GM18502 (cell line): ENCODE results near the gene ITGAL.
"Not testable (repeated sequence)": the region's sequence is repeated elsewhere in the genome, so short reads cannot be mapped to it uniquely, and the experiment has no call there.

Experiments
- ATAC-seq: cut with Tn5 transposase; IDR thresholded peaks from one replicate; pipeline ENCODE4 v1.9.1; 2021; ENCODE audit warnings: mild to moderate bottlenecking; ENCODE audit not compliant: unreplicated experiment, poor library complexity

The ITGAL gene

DNA sequence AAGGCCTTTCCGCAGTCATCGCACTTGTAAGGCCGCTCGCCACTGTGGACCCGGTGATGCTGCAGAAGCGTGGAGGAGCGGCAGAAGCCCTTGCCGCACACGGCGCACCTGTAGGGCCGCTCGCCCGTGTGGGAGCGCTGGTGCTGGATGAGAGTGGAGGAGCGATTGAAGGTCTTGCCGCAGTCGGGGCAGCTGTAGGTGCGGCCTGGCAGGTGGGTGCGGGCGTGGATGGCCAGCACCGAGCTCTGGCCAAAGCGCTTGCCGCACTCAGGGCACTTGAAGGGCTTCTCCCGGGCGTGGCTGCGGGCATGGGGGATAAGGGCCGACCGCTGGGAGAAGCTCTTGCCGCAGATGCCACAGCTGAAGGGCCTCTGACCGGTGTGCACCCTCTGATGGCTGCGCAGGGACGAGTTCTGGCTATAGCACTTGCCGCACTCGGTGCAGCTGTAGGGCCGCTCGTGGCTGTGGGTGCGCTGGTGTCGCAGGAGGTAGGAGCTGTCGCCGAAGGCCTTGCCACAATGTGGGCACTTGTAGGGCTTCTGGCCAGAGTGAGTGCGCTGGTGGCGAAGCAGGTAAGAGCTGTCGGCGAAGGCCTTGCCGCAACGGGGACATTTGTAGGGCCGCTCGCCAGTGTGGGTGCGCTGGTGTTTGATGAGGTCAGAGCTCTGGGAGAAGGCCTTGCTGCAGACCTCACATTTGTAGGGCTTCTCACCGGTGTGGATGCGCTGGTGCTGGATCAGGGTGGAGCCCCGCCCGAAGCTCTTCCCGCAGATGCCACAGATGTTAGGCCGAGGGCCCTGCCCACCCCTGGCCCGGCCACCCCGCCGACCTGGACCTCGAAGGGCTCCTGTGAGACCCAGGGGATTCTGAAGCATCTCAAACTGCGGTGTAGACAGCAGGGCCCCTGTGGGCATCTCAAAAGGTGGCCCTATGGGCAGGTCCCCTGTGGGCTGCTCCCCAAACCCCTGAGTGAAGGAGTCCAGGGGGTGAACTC lies 52.3 kb downstream of the ITGAL start:
- no peak for ATAC-seq

- no peak for ATAC-seq
These were observed 53.2 kb downstream of the ITGAL start for GRCh38 chr16:30525844-30526136.

DNA sequence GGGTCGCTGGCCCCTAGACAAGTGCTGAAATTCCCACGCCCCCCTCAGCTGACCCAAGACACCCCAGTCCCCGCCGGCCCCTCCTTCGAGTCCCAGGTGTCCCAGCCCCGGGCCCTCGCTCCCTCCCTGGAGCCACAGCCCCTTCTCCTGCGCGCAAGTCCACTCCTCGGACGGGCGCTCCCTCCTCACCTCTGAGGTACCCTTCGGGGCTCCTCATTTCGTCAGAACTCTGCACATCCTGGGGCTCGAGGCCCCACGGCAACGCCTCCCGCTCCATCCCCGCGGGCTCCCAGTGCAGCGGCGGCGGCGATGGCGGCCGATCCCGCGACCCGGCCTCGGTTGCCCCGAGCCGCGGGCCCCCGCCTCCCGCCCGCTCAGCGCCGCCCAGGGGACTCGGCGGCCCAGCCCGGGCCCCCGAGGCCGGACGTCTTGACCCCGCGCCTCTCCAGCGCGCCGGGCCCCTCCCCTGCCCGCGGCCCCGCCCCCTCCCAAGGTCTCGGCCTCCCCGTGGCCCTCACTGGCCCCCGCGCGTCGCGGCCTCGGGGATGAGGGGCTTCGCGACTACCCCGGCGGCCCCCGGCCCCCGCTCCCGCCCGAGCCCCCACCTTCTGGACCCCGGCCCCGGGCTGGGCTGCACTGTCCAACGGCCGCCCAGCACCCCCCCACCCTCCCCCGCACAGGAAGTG lies 53.7 kb downstream of the ITGAL start, which contains the start of gene ZNF768:
TSS of gene ZNF768 (minus strand) at position 430 of the 686 bp plus-strand sequence. CDS start at position 277, 153 bp downstream.
- peak; percentile 14 for ATAC-seq

DNA sequence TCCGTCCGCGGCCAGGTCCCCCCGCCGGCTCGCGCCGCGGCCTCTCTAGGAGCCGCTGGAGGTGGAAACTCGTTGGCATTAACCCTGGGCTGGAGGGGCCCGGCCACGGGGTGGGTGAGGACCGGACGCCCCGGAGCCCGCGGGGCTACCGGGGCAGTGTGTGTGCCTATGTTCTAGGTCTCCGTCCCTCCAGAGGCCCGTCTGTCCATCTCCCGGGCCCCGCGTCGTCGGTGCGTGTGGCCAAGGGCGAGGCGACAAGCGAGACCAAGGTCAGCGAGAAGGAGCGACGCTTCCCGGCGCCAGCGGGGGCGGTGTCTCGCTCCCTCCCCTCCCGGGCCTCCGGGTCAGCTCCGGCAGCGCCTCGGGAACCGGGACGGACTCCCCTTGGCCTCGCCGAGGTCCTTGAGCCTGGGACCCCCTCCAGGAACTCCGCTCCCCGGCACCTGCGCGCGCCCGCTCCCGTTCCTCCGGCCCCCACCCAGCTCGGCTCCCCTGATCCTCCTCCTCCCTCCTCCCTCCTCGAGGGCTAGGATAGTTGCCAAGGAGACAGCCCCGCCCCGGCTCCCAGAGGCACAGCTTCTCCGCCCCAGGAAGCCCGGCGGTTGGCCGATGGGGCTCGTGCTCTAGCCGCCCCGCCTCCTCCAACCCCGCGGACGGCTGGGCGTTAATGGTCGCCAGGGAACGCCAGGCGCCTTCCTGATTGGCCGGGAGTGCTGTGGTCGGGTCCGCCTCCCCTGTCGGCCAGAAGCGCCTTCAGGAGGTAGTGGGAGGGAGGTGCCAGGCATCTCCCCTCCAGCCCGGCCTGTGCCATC lies 54.5 kb downstream of the ITGAL start:
- ATAC-seq: peak; percentile 77

GRCh38 chr16:30527635-30528178 lies 55.2 kb downstream of the ITGAL start:
- ATAC-seq: peak; percentile 17

DNA sequence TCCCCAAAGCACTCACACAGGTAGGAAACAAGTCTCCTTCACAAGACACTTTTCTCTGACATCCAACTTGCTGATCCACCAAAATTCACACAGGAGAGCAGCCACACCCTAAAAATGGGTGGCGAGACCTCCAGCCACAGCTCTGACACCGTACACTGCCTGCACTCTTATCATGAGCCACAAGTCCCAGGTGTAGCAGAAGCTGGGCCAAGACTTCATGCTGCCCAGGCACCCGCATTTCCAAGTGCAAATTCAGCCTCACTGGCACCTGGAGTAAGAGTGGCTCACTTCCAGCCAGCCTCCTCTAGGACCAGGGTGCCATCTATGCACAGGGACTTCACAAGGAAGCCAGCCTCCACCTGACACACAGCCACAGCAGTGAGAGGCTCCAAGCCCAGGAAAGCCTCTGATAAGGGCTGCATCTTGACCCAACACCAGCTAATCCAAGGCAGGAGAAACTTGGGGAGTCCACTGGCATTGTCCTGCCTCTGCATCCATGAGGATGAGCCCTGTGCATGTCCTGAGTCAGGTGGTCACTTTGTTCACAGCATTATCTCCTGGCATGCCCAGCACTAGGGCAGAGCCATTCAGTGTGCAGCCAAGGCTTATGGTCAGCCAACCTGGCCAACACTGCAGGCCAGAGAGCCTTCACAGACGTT lies 56.4 kb downstream of the ITGAL start:
- ATAC-seq: no peak

GRCh38 chr16:30530163-30531037 lies 57.9 kb downstream of the ITGAL start:
- ATAC-seq: no peak

GRCh38 chr16:30532285-30533145 lies 60.0 kb downstream of the ITGAL start:
- ATAC-seq: no peak

DNA sequence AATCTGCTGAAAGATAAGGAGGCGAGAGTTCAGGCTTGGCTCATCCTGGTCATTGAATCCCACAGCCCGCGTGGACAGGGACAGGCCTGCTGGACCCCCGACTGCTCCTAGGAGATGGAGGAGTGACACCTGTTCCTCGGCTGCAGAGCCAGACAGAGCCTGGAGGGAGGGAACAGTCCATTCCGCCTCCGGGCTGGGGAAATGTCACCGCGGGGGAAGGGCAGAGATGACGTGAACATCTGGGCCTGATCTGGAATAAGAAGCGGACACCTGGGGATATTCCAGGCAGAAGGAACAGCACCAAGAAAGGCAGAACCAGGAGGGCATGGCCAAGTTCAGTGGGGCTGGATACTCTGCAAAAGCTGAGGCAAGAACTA lies 60.6 kb downstream of the ITGAL start:
- ATAC-seq: no peak

- ATAC-seq: no peak
These were observed 61.3 kb downstream of the ITGAL start for GRCh38 chr16:30533748-30534367.

- peak; percentile 72 for ATAC-seq
These were observed 62.0 kb downstream of the ITGAL start, which contains the start of gene ZNF747 for GRCh38 chr16:30534368-30535105. Gene ZNF747, minus strand, starts transcription at chr16:30534858. Its CDS starts 179 bp downstream, at chr16:30534679.

DNA sequence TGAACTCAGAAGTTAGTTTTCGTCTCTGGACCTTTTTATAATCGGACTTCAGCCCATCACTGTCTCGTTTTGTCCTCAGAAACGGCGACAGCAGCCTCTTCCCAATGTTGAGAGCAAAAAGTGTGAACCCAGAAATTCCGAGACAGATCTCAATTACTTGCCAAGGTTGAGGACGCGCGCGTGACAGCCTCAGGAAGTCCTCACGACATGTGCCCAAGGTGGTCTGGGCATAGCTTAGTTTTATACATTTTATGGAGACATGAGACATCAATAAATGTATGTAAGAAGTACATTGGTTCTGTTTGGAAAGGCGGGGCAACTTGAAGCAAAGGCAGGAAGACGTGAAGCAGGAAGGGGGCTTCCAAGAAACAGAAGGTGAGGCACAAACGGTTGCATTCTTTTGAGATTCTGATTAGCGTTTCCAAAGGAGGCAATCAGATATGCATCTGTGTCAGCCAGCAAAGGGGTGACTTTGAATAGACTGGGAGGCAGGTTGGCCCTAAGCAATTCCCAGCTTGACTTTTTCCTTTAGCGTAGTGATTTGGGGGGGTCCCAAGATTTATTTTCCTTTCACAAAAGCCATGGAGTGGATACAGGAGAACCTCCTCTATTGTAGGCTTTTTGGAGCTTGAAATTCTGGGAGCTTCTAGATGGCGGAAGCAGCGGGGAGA lies 62.7 kb downstream of the ITGAL start:
- ATAC-seq: no peak

- no peak for ATAC-seq
These were observed 63.2 kb downstream of the ITGAL start for GRCh38 chr16:30535777-30536190.

- ATAC-seq: not testable (repeated sequence)
These were observed 64.0 kb downstream of the ITGAL start for GRCh38 chr16:30536391-30537024.

GRCh38 chr16:30539000-30539964 lies 66.7 kb downstream of the ITGAL start:
- ATAC-seq: no peak
